DMS 273 treated with DMSO at 0.1 percent for 48 hours (cell line): ENCODE results near the gene TP73.
"Not testable (repeated sequence)": the region's sequence is repeated elsewhere in the genome, so short reads cannot be mapped to it uniquely, and the experiment has no call there.

Experiments
- DNase-seq: peaks from one replicate; lab custom pipeline; 2025; lab: John Stamatoyannopoulos, UW

TP73 gene

GRCh38 chr1:3618881-3619671 is 33.2 kb upstream of the TP73 start:
- DNase-seq: no peak

GRCh38 chr1:3620708-3621107 is 31.6 kb upstream of the TP73 start:
- no peak for DNase-seq

DNA sequence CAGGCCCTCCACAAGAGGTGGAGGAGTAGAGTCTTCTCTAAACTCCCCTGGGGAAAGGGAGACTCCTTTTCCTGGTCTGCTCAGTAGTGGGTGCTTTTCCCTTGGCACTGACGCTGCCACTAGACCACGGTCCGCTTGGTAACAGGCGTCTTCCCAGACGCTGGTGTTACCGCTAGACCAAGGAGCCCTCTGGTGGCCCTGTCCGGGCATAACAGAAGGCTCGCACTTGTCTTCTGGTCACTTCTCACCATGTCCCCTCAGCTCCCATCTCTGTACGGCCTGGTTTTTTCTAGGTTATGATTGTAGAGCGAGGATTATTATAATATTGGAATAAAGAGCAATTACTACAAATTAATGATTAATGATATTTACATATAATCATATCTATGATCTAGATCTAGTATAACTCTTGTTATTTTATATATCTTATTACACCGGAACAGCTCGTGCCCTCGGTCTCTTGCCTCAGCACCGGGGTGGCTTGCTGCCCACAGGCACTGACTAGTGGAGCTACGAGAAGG is 31.1 kb upstream of the TP73 start:
- not testable (repeated sequence) for DNase-seq

GRCh38 chr1:3622102-3622501 is 30.2 kb upstream of the TP73 start:
- DNase-seq: not testable (repeated sequence)

DNA sequence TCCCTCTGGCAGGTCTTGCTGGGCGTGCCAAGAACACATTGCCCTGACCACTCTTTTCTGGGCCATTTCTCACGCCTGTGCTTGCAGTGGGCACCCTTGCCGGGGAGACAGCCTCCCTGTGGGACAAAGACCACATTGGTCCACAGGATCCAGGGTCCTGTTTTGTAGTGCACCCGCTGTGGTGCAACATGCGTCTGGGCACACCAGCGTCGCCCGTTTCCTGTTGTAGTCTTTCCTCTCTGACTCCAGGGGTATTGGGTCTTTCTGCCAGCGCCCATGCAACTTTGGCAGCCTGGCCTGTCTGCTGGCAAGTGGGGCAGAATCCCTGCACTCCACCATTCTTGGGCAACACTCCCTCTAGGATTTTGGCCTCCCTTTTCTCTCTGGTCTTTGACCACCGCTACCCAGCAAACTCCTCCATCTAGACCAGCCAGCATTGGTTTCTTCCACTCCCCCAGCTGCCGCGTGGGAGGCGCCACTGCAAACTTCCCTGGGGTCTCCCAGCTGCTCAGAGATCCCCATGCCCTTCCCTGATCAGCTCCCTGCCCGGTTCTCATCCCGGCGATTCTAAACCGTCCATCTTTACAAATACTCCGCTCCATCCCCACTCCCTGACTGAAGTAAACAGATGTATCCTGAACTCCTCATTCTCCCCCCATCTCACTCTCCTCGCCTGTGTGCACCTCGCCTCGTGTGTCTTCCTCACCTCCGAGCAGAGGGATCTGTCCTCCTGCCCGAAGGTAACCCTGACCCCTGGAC is 28.7 kb upstream of the TP73 start:
- DNase-seq: no peak

- peak; percentile 87 for DNase-seq
Observed at GRCh38 chr1:3624200-3625136, 27.8 kb upstream of the TP73 start, which contains the start of gene TPRG1L. TPRG1L (plus strand) TSS chr1:3625015; CDS start chr1:3625073, 58 bp downstream.

GRCh38 chr1:3625151-3625907 is 27.0 kb upstream of the TP73 start:
- DNase-seq: no peak

DNA sequence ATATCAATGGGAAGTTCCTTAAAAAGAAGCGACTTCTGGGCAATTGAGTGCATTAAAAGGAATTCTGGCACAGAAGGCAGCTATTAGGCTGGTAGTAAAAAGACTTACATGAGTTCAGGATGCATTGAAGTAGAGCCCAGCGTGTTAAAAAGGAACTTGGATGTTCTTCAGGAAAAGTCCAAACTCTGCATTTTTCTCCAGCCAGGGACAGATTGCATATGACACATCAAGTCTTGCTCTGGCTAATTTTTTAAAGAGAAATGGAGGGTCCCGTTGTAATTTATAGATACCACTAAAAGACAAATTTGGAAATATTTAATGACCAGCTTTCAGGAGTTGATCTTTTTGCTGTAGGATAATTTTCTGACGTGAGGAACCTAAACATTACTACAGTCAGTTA is 26.3 kb upstream of the TP73 start:
- no peak for DNase-seq

DNA sequence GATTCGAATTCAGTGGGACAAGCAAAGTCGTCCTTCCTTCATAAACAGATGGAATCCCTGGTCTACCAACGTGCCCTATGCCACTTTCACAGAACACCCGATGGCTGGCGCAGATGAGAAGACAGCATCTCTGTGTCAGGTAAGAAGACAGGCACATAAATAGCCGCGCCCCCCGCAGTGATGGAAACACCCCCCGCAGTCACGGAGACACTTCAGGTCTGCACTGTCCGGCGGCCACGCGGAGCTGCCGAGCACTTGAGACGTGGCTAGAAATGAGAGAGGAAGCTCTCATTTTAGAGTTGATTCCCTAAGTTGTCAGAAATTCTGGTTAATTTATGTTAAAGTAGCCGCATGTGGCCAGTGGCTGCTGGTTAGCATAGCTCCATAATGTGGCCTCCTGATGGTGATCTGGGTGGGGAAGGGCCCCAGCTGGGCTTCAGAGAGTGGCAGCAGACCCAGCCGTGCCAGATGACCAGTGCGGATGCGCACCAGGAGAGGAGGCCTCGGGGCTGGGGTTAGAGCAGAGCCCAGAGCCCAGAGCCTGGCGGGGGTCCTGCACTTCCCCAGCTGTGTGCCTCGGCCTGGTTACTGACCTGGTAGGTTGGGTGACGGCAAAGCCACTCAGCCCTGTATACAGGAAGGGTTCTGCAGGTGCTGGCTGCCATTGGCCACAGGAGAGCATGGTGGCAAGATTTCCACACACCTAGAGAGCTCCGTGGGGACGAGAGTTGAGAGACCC is 24.6 kb upstream of the TP73 start:
- DNase-seq: no peak

DNA sequence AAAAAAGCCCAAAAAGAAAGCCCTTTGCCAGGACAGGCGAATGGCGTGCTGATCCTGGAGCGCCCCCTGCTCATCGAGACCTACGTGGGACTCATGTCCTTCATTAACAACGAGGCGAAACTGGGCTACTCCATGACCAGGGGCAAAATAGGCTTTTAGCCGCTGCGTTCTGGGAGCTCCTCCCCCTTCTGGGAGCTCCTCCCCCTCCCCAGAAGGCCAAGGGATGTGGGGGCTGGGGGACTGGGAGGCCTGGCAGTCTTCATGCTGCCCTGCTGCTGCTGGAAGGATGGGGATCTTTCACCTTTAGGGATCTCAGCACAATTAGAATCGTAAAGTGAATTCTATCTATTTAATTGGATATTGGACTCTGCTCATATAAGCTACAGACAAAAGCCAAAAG is 23.9 kb upstream of the TP73 start:
- no peak for DNase-seq

- no peak for DNase-seq
Observed at GRCh38 chr1:3629561-3630160, 22.7 kb upstream of the TP73 start.

GRCh38 chr1:3630161-3630611 is 22.1 kb upstream of the TP73 start:
- DNase-seq: no peak

- no peak for DNase-seq
Observed at GRCh38 chr1:3630914-3631313, 21.4 kb upstream of the TP73 start.

GRCh38 chr1:3631320-3632260 is 20.7 kb upstream of the TP73 start:
- DNase-seq: no peak

DNA sequence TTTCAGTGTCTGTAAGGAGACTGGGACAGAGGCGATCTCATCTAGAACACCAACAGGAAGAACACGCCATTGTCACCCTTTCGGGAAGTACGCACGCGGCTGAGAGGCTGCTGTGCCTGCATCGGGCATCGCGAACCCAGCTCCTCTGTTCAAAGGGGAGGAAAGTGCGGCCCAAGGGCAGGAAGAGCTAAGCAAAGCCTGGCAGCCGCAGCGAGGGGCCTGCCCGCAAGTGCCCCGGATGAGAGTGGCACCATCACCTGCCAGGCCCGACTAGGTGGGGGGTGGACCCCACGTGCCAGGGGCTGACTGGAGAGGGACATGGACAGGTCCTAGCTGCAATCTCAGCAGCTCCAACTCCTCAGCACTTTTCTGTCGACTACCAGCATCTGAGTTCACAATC is 20.0 kb upstream of the TP73 start:
- no peak for DNase-seq

DNA sequence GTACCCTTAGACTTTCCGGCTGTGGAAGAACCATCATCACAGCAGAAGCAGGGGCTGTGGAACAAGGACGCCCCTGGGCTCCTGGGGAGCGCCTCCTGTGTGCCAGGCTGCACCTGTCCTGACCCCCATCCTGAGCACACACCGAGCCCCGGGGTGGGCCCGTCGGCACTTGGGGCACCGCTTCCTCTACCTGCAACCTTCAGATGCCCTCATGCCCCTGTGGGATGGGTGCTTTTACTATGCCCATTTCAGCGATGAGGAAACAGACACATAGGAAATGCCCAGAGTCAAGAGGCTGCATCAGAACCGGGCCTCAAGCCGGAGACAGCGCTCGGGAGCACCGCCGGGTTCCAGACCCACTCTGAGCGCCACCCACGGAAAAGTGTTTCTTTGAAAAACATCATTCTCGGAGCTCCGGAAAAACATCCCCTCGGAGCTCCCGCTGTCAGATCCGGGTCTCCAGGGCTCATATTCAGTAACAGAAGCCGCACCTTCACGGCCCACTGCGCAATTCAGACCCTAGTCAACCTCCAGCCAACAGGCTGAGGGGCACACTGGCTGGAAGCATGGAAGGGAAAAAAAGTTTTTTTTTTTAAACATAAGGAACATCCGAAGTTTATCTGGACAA is 19.5 kb upstream of the TP73 start:
- DNase-seq: no peak

- DNase-seq: no peak
Observed at GRCh38 chr1:3633344-3634058, 18.8 kb upstream of the TP73 start.
